ENCODE measurements around the gene PGC. TPM values are rescaled to one million over a fixed set of nuclear protein-coding genes. Genes with fewer than 3 reads are reported as not detected.
A peak's percentile ranks its signal among the peaks of the same experiment; 100 is the strongest.

Gene PGC
- total and polyA plus RNA-seq, 9 of the 15 experiments (the other 6 are each of a cell fraction or from before 2014, with no cell fraction given), result 0.17 to 0.40 TPM; not detected in 7

GRCh38 chr6:41787219-41787917, 40.2 kb upstream of the PGC start, which contains the start of gene TOMM6 (continued):
- no peak for TF ChIP-seq FOXM1 (IDR thresholded peaks at IDR 0.05; ENCODE audit: low read depth)
- peak; percentile 84 for TF ChIP-seq FOXM1 (CRISPR knock-in tag; IDR thresholded peaks at IDR 0.05; ENCODE audit: low read depth)
- 0 out of 2 replicates have a peak, but pooled peaks have one; percentile 23 for TF ChIP-seq RAD51 (IDR thresholded peaks at IDR 0.05; ENCODE audit: borderline replicate concordance, low read depth)
- peak; percentile 99 for TF ChIP-seq POLR2A (conservative IDR thresholded peaks at IDR 0.05)
- peak; percentile 88; the same call in 1 of the 2 replicates for TF ChIP-seq ZBTB2 (IDR thresholded peaks at IDR 0.05)
- TF ChIP-seq SMAD3 (CRISPR knock-in tag; conservative IDR thresholded peaks at IDR 0.05), result no peak; the same call in 1 of the 2 replicates
- TF ChIP-seq TBL1XR1 (IDR thresholded peaks at IDR 0.05; ENCODE audit: low read length in 2 of 2), result peak in 1 of 2 experiments; percentile 92; a peak in 2 of 4 replicates
- TF ChIP-seq GABPA (tag; conservative IDR thresholded peaks at IDR 0.05; ENCODE audit: low read depth), result peak; percentile 99
- TF ChIP-seq ZNF354B (CRISPR knock-in tag; IDR thresholded peaks at IDR 0.05), result no peak
- no peak for TF ChIP-seq MEF2D (tag; conservative IDR thresholded peaks at IDR 0.05; ENCODE audit: low read depth)
- peak; percentile 62; the same call in 1 of the 2 replicates for TF ChIP-seq POLR2AphosphoS2 (IDR thresholded peaks at IDR 0.05; ENCODE audit: low read length)
- no peak for TF ChIP-seq USF1 (CRISPR knock-in tag; IDR thresholded peaks at IDR 0.05)
- TF ChIP-seq TCF7L2 (IDR thresholded peaks at IDR 0.05; ENCODE audit: low read depth, low read length), result 0 out of 2 replicates have a peak, but pooled peaks have one; percentile 38
- TF ChIP-seq IRF1 (CRISPR knock-in tag; IDR thresholded peaks at IDR 0.05; ENCODE audit: borderline replicate concordance), result no peak
- peak; percentile 37 for TF ChIP-seq TEAD4 (IDR thresholded peaks at IDR 0.05; ENCODE audit: low read length)
- no peak for TF ChIP-seq TEAD4 (CRISPR knock-in tag; IDR thresholded peaks at IDR 0.05; ENCODE audit: borderline replicate concordance)
- TF ChIP-seq BACH1 (tag; IDR thresholded peaks at IDR 0.05), result peak; percentile 77
- TF ChIP-seq HNRNPUL1 (IDR thresholded peaks at IDR 0.05; ENCODE audit: low read length), result no peak
- no peak for TF ChIP-seq POLR3G (IDR thresholded peaks at IDR 0.05; ENCODE audit: extremely low read depth, insufficient read length, insufficient replicate concordance)
- peak; percentile 95 for TF ChIP-seq POLR2AphosphoS5 (IDR thresholded peaks at IDR 0.05; ENCODE audit: control insufficient read depth, insufficient read depth, low read depth, low read length)
- TF ChIP-seq HDGF (IDR thresholded peaks at IDR 0.05), result no peak
- no peak for TF ChIP-seq ZNF280B (CRISPR knock-in tag; IDR thresholded peaks at IDR 0.05)
- peak; percentile 72; the same call in 1 of the 2 replicates for TF ChIP-seq E2F1 (CRISPR knock-in tag; IDR thresholded peaks at IDR 0.05)
